ENCODE data around the gene C17orf113.

C17orf113 gene

DNA sequence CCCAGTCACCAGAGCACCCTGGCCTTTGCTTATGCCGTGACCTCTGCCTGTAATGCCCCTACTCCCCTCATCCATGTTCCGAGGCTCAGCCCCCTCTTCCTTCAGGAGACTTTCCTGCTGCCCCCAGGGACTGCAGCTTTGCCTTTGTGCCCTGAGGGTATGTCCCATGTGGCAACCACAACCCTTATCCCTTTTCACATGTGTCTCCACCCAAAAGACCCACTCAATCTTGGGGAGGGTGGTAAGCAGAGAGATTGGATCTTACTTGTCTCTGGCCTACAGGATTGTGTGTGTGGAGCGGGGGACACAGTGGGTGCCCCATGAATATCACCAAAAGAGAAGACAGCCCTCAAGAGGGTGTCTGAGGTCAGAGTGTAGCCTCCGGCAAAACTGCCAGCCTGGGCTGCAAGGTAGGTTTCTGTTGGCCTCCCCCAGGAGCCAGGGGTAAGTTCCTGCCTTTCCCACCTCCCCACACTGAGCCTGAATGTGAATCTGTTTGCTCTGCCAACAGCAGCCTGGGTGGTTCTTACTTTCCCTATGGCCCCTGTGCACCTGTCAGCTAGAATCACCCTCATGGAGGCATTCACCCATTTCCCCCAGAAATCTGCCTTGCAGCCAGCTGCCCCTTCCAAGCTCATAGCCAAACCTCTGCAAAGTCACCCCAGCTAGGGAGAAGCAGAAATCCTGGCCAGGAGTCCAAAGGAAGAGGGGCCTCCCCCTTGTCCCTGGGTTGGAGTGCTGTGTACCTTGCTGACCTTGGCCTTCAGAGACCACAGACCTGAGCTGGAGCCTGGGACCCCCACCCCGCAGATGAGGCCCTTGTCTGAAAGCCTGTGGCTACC is 11.5 kb upstream of the C17orf113 start:
- TF ChIP-seq REST (IDR thresholded peaks at IDR 0.05; ENCODE audit: low read depth) (no peak), CEBPB (IDR thresholded peaks at IDR 0.05) (no peak), TCF12 (IDR thresholded peaks at IDR 0.05; ENCODE audit: low read depth) (no peak), MAX (IDR thresholded peaks at IDR 0.05) (no peak), TAF1 (IDR thresholded peaks at IDR 0.05; ENCODE audit: low read depth) (no peak), YY1 (IDR thresholded peaks at IDR 0.05; ENCODE audit: low read depth) (no peak), CREB1 (IDR thresholded peaks at IDR 0.05; ENCODE audit: low read depth) (no peak), EGR1 (IDR thresholded peaks at IDR 0.05) (no peak), ZBTB7A (IDR thresholded peaks at IDR 0.05; ENCODE audit: low read depth) (no peak), RAD21 (IDR thresholded peaks at IDR 0.05; ENCODE audit: low read depth) (no peak), NFIC (IDR thresholded peaks at IDR 0.05) (no peak), FOXM1 (IDR thresholded peaks at IDR 0.05; ENCODE audit: borderline replicate concordance, low read depth) (no peak), EP300 (IDR thresholded peaks at IDR 0.05; ENCODE audit: borderline replicate concordance) (no peak), TEAD4 (IDR thresholded peaks at IDR 0.05) (no peak)
- TF ChIP-seq, protein P1, sequence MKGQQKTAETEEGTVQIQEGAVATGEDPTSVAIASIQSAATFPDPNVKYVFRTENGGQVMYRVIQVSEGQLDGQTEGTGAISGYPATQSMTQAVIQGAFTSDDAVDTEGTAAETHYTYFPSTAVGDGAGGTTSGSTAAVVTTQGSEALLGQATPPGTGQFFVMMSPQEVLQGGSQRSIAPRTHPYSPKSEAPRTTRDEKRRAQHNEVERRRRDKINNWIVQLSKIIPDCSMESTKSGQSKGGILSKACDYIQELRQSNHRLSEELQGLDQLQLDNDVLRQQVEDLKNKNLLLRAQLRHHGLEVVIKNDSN (IDR thresholded peaks at IDR 0.05), result no peak

DNA sequence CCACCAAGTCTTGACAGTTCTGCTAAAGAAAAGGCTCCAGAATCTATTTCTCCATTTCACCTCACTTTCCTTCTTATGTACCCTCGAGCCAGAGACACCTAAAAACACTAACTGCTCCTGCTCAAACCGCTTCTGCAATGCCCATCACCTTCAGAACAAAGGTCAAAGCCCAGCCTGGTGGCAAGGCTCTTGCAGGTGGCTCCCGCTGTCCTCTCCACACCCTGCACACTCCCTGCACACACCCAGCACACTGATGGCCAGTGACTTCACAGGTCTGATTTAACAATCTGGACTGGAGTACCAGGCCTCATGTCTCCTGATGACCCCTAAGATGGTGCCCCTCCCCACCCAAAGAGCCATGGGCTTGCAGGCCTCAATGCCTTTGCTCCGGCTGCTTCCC is 9.8 kb upstream of the C17orf113 start:
- TF ChIP-seq EP300 (IDR thresholded peaks at IDR 0.05; ENCODE audit: borderline replicate concordance), result no peak
- no peak for TF ChIP-seq REST (IDR thresholded peaks at IDR 0.05; ENCODE audit: low read depth)
- no peak for TF ChIP-seq MAX (IDR thresholded peaks at IDR 0.05)
- no peak for TF ChIP-seq NFIC (IDR thresholded peaks at IDR 0.05)
- TF ChIP-seq EGR1 (IDR thresholded peaks at IDR 0.05), result no peak
- no peak for TF ChIP-seq YY1 (IDR thresholded peaks at IDR 0.05; ENCODE audit: low read depth)
- TF ChIP-seq TEAD4 (IDR thresholded peaks at IDR 0.05), result no peak
- TF ChIP-seq FOXM1 (IDR thresholded peaks at IDR 0.05; ENCODE audit: borderline replicate concordance, low read depth), result no peak
- TF ChIP-seq, protein P1 (IDR thresholded peaks at IDR 0.05), result no peak
- TF ChIP-seq TAF1 (IDR thresholded peaks at IDR 0.05; ENCODE audit: low read depth), result no peak
- TF ChIP-seq CREB1 (IDR thresholded peaks at IDR 0.05; ENCODE audit: low read depth), result no peak
- TF ChIP-seq CEBPB (IDR thresholded peaks at IDR 0.05), result no peak
- no peak for TF ChIP-seq TCF12 (IDR thresholded peaks at IDR 0.05; ENCODE audit: low read depth)
- no peak for TF ChIP-seq ZBTB7A (IDR thresholded peaks at IDR 0.05; ENCODE audit: low read depth)
- TF ChIP-seq RAD21 (IDR thresholded peaks at IDR 0.05; ENCODE audit: low read depth), result no peak

DNA sequence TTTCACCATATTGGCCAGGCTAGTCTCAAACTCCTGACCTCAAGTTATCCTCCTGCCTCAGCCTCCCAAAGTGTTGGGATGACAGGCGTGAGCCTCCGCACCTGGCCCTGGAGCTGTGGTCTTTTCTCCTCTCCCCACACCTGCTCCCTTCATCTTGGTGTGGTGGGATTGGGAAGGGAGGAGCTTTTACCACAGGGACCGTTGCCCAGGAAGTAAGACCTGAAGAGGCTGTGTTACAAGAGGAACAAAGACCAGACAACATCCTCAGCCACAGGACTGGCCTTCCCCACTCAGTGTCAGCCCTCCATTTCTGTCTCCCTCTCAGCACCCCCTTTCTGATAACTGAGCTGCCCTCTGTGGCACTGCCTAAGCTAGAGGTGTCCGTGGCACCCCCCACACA is 9.4 kb upstream of the C17orf113 start:
- TF ChIP-seq YY1 (IDR thresholded peaks at IDR 0.05; ENCODE audit: low read depth) (no peak), REST (IDR thresholded peaks at IDR 0.05; ENCODE audit: low read depth) (no peak), TAF1 (IDR thresholded peaks at IDR 0.05; ENCODE audit: low read depth) (no peak), NFIC (IDR thresholded peaks at IDR 0.05) (no peak), CEBPB (IDR thresholded peaks at IDR 0.05) (no peak), MAX (IDR thresholded peaks at IDR 0.05) (no peak), ZBTB7A (IDR thresholded peaks at IDR 0.05; ENCODE audit: low read depth) (no peak), EP300 (IDR thresholded peaks at IDR 0.05; ENCODE audit: borderline replicate concordance) (no peak)
- TF ChIP-seq, protein P1 (IDR thresholded peaks at IDR 0.05), result no peak

All from Ishikawa (cell line).